Body of pancreas (tissue), 4 donors: ENCODE measurements around the gene GPT2. TPM values are rescaled to one million over a fixed set of nuclear protein-coding genes. Genes with fewer than 3 reads are reported as not detected.

Experiments
- ATAC-seq: fragments of 150-250 bp; one replicate; pipeline ENCODE4 v1.9.1; 2016
- DNase-seq, 4 donors: peaks; one replicate each; pipeline ENCODE4 v3.0.0-alpha.2; 2019
- H3K27ac ChIP-seq, 4 donors: fragments of 200-600 bp; sonication (generic); 1 replicate in 3 of 4; 2 replicates in 1 of 4; pipeline versions ENCODE4 v1.5.1 to v1.6.1; 2016 to 2019; ENCODE audit warnings: mild to moderate bottlenecking in 1 of 4, mixed read lengths in 1 of 4, moderate library complexity in 1 of 4
- H3K27me3 ChIP-seq, 2 donors: fragments of 200-600 bp; sonication (generic); one replicate each; pipeline ENCODE4 v1.6.0; 2016; ENCODE audit warnings: mild to moderate bottlenecking in 1 of 2
- H3K36me3 ChIP-seq, 2 donors: fragments of 200-600 bp; sonication (generic); replicated peaks in 1 of 2; 2 replicates each; pipeline ENCODE4 v1.5.1; 2016; ENCODE audit warnings: low read depth in 2 of 2; ENCODE audit not compliant: insufficient read depth in 1 of 2
- H3K4me1 ChIP-seq: fragments of 200-600 bp; sonication (generic); one replicate; pipeline ENCODE4 v1.6.0; 2016
- H3K4me3 ChIP-seq, 2 donors: fragments of 200-600 bp; sonication (generic); 1 replicate in 1 of 2; 2 replicates in 1 of 2; pipeline ENCODE4 v1.5.1; 2016 to 2019
- H3K9me3 ChIP-seq, 3 donors: fragments of 200-600 bp; sonication (generic); 1 replicate in 2 of 3; 2 replicates in 1 of 3; pipeline ENCODE4 v1.5.1; 2016
- CTCF ChIP-seq, 7 experiments: fragments of 450-650 bp in 4 of 7; fragments of 200-600 bp in 3 of 7; sonication (generic) in 3 of 7; IDR thresholded peaks; one replicate each; pipeline ENCODE4 v1.5.1; 2016 to 2019; ENCODE audit warnings: antibody characterized with exemption in 7 of 7
- POLR2A ChIP-seq, 3 donors: fragments of 450-650 bp; IDR thresholded peaks; one replicate each; pipeline ENCODE4 v1.6.1; 2016; ENCODE audit warnings: antibody characterized with exemption in 3 of 3, mild to moderate bottlenecking in 2 of 3
- whole genome bisulfite sequencing, 2 donors: methylation state at CpG; one replicate each; pipeline ENCODE4 v1.1.5; 2017; 5-methylcytosine and 5-hydroxymethylcytosine counted together
- intact Hi-C: fragments of 100-400 bp; cut with DNase I; formaldehyde crosslinking; loops from one replicate; pipeline ENCODE4 v1.15.1; 2023
- total RNA-seq, 2 donors: library from RNA; depleted of rRNA; stranded (reverse); fragments of >200 nt; gene quantifications; one replicate each; pipeline ENCODE4 v1.1.0, GENCODE V29; 2016

The GPT2 gene
- total RNA-seq, 2 donors from 2014 or later, result 52.1 to 83.1 TPM

GRCh38 chr16:46850619-46851555, 33.3 kb upstream of the GPT2 start:
- H3K27ac ChIP-seq, result no peak overlapping the region
- no peak for TF ChIP-seq CTCF (IDR thresholded peaks at IDR 0.05)
- no peak for TF ChIP-seq POLR2A (IDR thresholded peaks at IDR 0.05)
- H3K9me3 ChIP-seq, result no peaks in the 10 kb centered on the region
- DNase-seq (no peak), ATAC-seq (no peak)
- intact Hi-C loops, result no loop called here
- H3K4me1 ChIP-seq, result peaks cover 18% of the 10 kb centered on the region
- H3K36me3 ChIP-seq, result no peaks in the 10 kb centered on the region
- no peak overlapping the region for H3K4me3 ChIP-seq
- 73 to 82% methylated on average over 5 of the region's 5 CpGs for WGBS, 2 donors
- no peaks in the 10 kb centered on the region for H3K27me3 ChIP-seq

GRCh38 chr16:46852130-46852529, 32.0 kb upstream of the GPT2 start:
- H3K4me1 ChIP-seq, result peaks cover 21% of the 10 kb centered on the region
- H3K36me3 ChIP-seq, result no peaks in the 10 kb centered on the region
- no peak overlapping the region for H3K27ac ChIP-seq
- ATAC-seq (no peak), DNase-seq (no peak)
- intact Hi-C loops, result no loop called here
- H3K27me3 ChIP-seq, result no peaks in the 10 kb centered on the region
- 66 to 84% methylated on average over 3 of the region's 3 CpGs for WGBS, 2 donors
- no peaks in the 10 kb centered on the region for H3K9me3 ChIP-seq
- TF ChIP-seq CTCF (IDR thresholded peaks at IDR 0.05) (no peak), POLR2A (IDR thresholded peaks at IDR 0.05) (no peak)
- H3K4me3 ChIP-seq, result no peak overlapping the region

- Histone ChIP-seq H3K36me3 (no peaks in the 10 kb centered on the region), H3K9me3 (no peaks in the 10 kb centered on the region), H3K27ac (peak overlapping the region in 1 of 4 donors; percentile 4), H3K4me3 (no peak overlapping the region), H3K4me1 (peaks cover 24% of the 10 kb centered on the region), H3K27me3 (no peaks in the 10 kb centered on the region)
- DNase-seq (peak; percentile 85 to 89 (median 87)), ATAC-seq (peak; percentile 83)
- intact Hi-C loops, result no loop called here
- 20 to 25% methylated on average over 4 to 5 of the region's 5 CpGs for WGBS, 2 donors
- TF ChIP-seq CTCF (IDR thresholded peaks at IDR 0.05), result peak; percentile 69 to 91 (median 88)
- TF ChIP-seq POLR2A (IDR thresholded peaks at IDR 0.05), result no peak
These were observed 30.3 kb upstream of the GPT2 start for GRCh38 chr16:46853713-46854443.

- H3K4me1 ChIP-seq, result peaks cover 24% of the 10 kb centered on the region
- no peaks in the 10 kb centered on the region for H3K9me3 ChIP-seq
- WGBS, 2 donors, result 77 to 92% methylated on average over 2 of the region's 2 CpGs
- no peak overlapping the region for H3K4me3 ChIP-seq
- no peaks in the 10 kb centered on the region for H3K27me3 ChIP-seq
- ATAC-seq, result no peak
- H3K36me3 ChIP-seq, result no peaks in the 10 kb centered on the region
- no peak overlapping the region for H3K27ac ChIP-seq
- TF ChIP-seq POLR2A (IDR thresholded peaks at IDR 0.05) (no peak), CTCF (IDR thresholded peaks at IDR 0.05) (no peak)
- DNase-seq, result no peak
- intact Hi-C loops, result loop anchor here (5.0 kb wide), 1 partner anchor 52 kb away; no protein-coding TSS in a partner anchor
These were observed 29.3 kb upstream of the GPT2 start for GRCh38 chr16:46854846-46855245.
